Keratinocyte (primary cell): ENCODE results near the gene MEAK7. TPM values are rescaled to one million over a fixed set of nuclear protein-coding genes. Genes with fewer than 3 reads are reported as not detected.

Experiments used
- DNase-seq: peaks from one replicate; pipeline ENCODE4 v3.0.0-alpha.2; 2011; ENCODE audit warnings: low read depth, missing footprints, low spot score
- FAIRE-seq: peaks from 2 replicates; lab custom pipeline; 2011; peaks lifted over from hg19 to GRCh38; lab: Jason Lieb, UNC
- H2AFZ ChIP-seq: 2 replicates; pipeline ENCODE4 v1.6.0; 2012; ENCODE audit warnings: low read length, control low read depth, inconsistent platforms; ENCODE audit not compliant: control insufficient read depth
- H3K27ac ChIP-seq: 2 replicates; pipeline ENCODE4 v1.5.1; 2011; ENCODE audit warnings: low read length; ENCODE audit not compliant: control insufficient read depth, insufficient read depth
- H3K27me3 ChIP-seq: 3 replicates; pipeline ENCODE4 v1.6.0; 2011; ENCODE audit warnings: low read length; ENCODE audit not compliant: control insufficient read depth, insufficient read depth; ENCODE audit errors: extremely low read depth
- H3K36me3 ChIP-seq, 2 experiments: 2 replicates in 1 of 2; 3 replicates in 1 of 2; pipeline ENCODE4 v1.5.1; 2011; ENCODE audit warnings: low read length in 2 of 2, mild to moderate bottlenecking in 1 of 2; ENCODE audit not compliant: control insufficient read depth in 2 of 2, insufficient read depth in 2 of 2; ENCODE audit errors: extremely low read depth in 1 of 2
- H3K4me1 ChIP-seq: 3 replicates; pipeline ENCODE4 v1.5.1; 2011; ENCODE audit warnings: low read length; ENCODE audit not compliant: control insufficient read depth, insufficient read depth; ENCODE audit errors: extremely low read depth
- H3K4me2 ChIP-seq: 3 replicates; pipeline ENCODE4 v1.6.0; 2011; ENCODE audit warnings: low read depth, low read length; ENCODE audit not compliant: control insufficient read depth, insufficient read depth; ENCODE audit errors: extremely low read depth
- H3K4me3 ChIP-seq, 3 experiments: fragments of 200-600 bp in 1 of 3; sonication (generic) in 1 of 3; 2 replicates in 2 of 3; 3 replicates in 1 of 3; pipeline ENCODE4 v1.5.1; 2011 to 2016; ENCODE audit warnings: low read length in 3 of 3, mild to moderate bottlenecking in 3 of 3, control low read depth in 2 of 3, inconsistent platforms in 1 of 3, low read depth in 1 of 3, mixed read lengths in 1 of 3, mixed run types in 1 of 3, moderate library complexity in 1 of 3; ENCODE audit not compliant: control insufficient read depth in 2 of 3, insufficient read depth in 2 of 3; ENCODE audit errors: extremely low read depth in 1 of 3
- H3K79me2 ChIP-seq: 2 replicates; pipeline ENCODE4 v1.6.0; 2012; ENCODE audit warnings: low read length; ENCODE audit not compliant: control insufficient read depth, insufficient read depth
- H3K9ac ChIP-seq: 3 replicates; pipeline ENCODE4 v1.6.0; 2011; ENCODE audit warnings: low read length; ENCODE audit not compliant: control insufficient read depth, insufficient read depth; ENCODE audit errors: extremely low read depth
- H3K9me1 ChIP-seq: 3 replicates; pipeline ENCODE4 v1.6.0; 2011; ENCODE audit warnings: low read length; ENCODE audit not compliant: control insufficient read depth, insufficient read depth; ENCODE audit errors: extremely low read depth
- H3K9me3 ChIP-seq: 2 replicates; pipeline ENCODE4 v1.5.1; 2012; ENCODE audit warnings: low read depth, low read length; ENCODE audit not compliant: control insufficient read depth
- H4K20me1 ChIP-seq: 3 replicates; pipeline ENCODE4 v1.6.0; 2011; ENCODE audit warnings: low read length; ENCODE audit not compliant: control insufficient read depth, insufficient read depth; ENCODE audit errors: extremely low read depth
- EZH2 ChIP-seq: IDR thresholded peaks from one replicate; pipeline ENCODE4 v1.6.1; 2012; ENCODE audit warnings: inconsistent platforms, mild to moderate bottlenecking, low read length, moderate library complexity
- dilution Hi-C: fragments of 300-500 bp; cut with MboI; formaldehyde crosslinking; loops from one replicate; pipeline ENCODE4 v1.7.0; 2020; ENCODE audit warnings: low sequenced_read_pairs; ENCODE audit not compliant: extremely low pct_ligation_motif_present
- polyA plus RNA-seq, 5 experiments: library from polyadenylated mRNA; depleted of rRNA in 3 of 5; stranded (reverse) in 3 of 5; stranded (forward) in 1 of 5; unstranded in 1 of 5; fragments of >200 nt; gene quantifications; 1 replicate in 1 of 5; 2 replicates in 3 of 5; 3 replicates in 1 of 5; pipeline versions ENCODE4 v1.2.1 to v1.2.3, GENCODE V29; 2011 to 2012; ENCODE audit warnings: missing spikeins in 2 of 5, low read depth in 1 of 5, low replicate concordance in 1 of 5
- TF ChIP-seq, protein P1 (sequence below), 3 experiments: IDR thresholded peaks in 1 of 3; conservative IDR thresholded peaks in 1 of 3; optimal IDR thresholded peaks in 1 of 3; 2 replicates in 2 of 3; 3 replicates in 1 of 3; pipeline versions ENCODE3 to v1.5.1; 2011; ENCODE audit warnings: low read length in 3 of 3, mild to moderate bottlenecking in 3 of 3, moderate library complexity in 2 of 3, control low read depth in 1 of 3, inconsistent platforms in 1 of 3; ENCODE audit not compliant: insufficient read depth in 2 of 3; ENCODE audit errors: extremely low read depth in 1 of 3

Gene MEAK7
- polyA plus RNA-seq, 1 donor (not counting 4 experiments of a cell fraction or from before 2014, with no cell fraction given): 81.0 TPM

DNA sequence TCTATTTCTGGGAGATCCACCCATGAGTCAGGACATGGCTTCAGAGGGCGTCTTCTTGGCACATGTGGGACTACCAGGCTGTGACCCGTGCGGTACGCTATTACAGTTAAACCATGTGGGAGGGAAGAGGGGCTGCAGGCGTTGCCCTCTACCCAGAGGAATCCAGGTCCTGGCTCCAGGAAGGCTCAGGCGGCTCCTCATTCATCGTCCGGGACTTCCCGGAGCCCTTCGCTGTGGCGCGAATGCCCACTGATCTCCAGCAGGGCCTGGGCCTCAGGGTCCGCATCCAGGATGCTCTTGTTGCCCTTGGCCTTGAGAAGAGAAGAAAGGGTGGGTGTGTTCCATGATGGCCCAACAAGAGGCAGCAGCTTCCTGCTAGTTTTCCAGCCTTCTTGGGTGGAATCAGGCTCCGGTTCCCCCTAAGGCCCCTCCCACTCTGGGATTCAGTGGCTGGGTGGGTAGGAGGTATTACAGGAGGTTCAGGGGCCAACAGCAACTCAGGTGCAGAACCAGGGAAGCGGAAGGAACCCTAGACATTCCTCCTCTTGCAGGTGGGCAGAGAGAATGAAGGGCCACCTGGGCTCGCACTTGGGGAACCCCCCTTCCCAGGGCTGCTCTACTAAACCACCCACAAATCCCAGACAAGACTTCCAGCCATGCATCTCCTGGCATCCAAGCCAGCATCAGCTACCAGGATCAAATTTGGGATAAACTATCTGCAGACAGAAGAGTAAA lies 24.6 kb downstream of the MEAK7 start:
- FAIRE-seq: no peak
- Histone ChIP-seq H3K4me2 (no peak overlapping the region), H3K4me3 (no peak overlapping the region), H3K27me3 (no peaks in the 10 kb centered on the region), H3K36me3 (peaks cover 42 to 50% of the 10 kb centered on the region in 2 experiments), H3K9ac (no peak overlapping the region), H4K20me1 (peaks cover 10% of the 10 kb centered on the region), H3K4me1 (no peaks in the 10 kb centered on the region), H3K27ac (no peak overlapping the region), H3K9me1 (no peaks in the 10 kb centered on the region), H3K9me3 (no peaks in the 10 kb centered on the region), H2AFZ (no peak overlapping the region), H3K79me2 (peaks cover 25% of the 10 kb centered on the region)
- dilution Hi-C loops: no loop called here
- TF ChIP-seq EZH2: no peak
- TF ChIP-seq, protein P1, sequence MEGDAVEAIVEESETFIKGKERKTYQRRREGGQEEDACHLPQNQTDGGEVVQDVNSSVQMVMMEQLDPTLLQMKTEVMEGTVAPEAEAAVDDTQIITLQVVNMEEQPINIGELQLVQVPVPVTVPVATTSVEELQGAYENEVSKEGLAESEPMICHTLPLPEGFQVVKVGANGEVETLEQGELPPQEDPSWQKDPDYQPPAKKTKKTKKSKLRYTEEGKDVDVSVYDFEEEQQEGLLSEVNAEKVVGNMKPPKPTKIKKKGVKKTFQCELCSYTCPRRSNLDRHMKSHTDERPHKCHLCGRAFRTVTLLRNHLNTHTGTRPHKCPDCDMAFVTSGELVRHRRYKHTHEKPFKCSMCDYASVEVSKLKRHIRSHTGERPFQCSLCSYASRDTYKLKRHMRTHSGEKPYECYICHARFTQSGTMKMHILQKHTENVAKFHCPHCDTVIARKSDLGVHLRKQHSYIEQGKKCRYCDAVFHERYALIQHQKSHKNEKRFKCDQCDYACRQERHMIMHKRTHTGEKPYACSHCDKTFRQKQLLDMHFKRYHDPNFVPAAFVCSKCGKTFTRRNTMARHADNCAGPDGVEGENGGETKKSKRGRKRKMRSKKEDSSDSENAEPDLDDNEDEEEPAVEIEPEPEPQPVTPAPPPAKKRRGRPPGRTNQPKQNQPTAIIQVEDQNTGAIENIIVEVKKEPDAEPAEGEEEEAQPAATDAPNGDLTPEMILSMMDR (optimal IDR thresholded peaks at IDR 0.05 in 1 of 3, IDR thresholded peaks at IDR 0.05 in 1 of 3, conservative IDR thresholded peaks at IDR 0.05 in 1 of 3; ENCODE audit: extremely low read depth in 1 of 3, insufficient read depth in 2 of 3, low read length in 3 of 3): no peak
- no peak for DNase-seq

DNA sequence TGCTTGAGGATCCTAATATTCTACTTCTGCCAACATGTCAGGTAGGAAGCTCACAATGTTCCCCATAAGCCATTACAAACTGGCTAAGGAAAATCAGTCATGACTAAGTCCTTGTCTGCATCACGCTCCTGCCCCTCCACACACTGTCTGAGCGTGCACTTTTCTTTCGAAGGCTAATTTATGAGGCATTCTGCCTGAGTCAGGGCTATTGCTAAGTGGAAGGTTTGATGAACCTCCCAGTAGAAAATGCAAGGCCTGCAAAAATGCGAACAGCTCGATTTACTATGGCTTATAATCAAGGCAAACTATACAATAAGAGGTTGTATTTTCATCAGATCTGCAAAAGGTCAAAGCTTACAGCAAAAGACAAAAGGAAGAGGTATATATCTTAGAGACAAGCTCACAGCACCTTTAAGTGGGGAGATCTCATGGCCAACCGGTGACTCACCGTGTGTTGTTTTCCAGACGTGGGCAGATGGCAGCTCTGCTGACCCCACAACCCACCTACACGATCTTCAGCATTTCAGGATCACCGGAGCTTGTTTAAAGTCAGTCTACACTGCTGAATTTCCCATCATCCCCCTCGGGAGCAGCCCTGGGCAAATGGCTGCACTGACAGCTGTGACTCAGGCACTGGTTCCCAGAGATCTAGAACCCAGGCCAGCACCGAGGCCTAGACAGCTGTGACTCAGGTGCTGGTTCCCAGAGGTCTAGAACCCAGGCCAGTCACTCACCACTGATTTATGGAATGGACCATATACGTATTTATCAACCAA lies 26.1 kb downstream of the MEAK7 start:
- H3K27ac ChIP-seq: no peak overlapping the region
- H3K9ac ChIP-seq: no peak overlapping the region
- no peak overlapping the region for H3K4me3 ChIP-seq
- H2AFZ ChIP-seq: no peak overlapping the region
- no peak for TF ChIP-seq EZH2
- TF ChIP-seq, protein P1 (optimal IDR thresholded peaks at IDR 0.05 in 1 of 3, IDR thresholded peaks at IDR 0.05 in 1 of 3, conservative IDR thresholded peaks at IDR 0.05 in 1 of 3; ENCODE audit: extremely low read depth in 1 of 3, insufficient read depth in 2 of 3, low read length in 3 of 3): no peak
- peaks cover 7% of the 10 kb centered on the region for H4K20me1 ChIP-seq
- DNase-seq (no peak), FAIRE-seq (peak; percentile 34)
- dilution Hi-C loops: no loop called here
- peaks cover 35% of the 10 kb centered on the region for H3K79me2 ChIP-seq
- no peaks in the 10 kb centered on the region for H3K4me1 ChIP-seq
- H3K27me3 ChIP-seq: no peaks in the 10 kb centered on the region
- no peaks in the 10 kb centered on the region for H3K9me3 ChIP-seq
- peaks cover 35 to 38% of the 10 kb centered on the region in 2 experiments for H3K36me3 ChIP-seq
- no peaks in the 10 kb centered on the region for H3K9me1 ChIP-seq
- H3K4me2 ChIP-seq: no peak overlapping the region
